ENCODE data around the gene CHST11.
"Not testable (repeated sequence)": the region's sequence is repeated elsewhere in the genome, so short reads cannot be mapped to it uniquely, and the experiment has no call there.

The CHST11 gene

DNA sequence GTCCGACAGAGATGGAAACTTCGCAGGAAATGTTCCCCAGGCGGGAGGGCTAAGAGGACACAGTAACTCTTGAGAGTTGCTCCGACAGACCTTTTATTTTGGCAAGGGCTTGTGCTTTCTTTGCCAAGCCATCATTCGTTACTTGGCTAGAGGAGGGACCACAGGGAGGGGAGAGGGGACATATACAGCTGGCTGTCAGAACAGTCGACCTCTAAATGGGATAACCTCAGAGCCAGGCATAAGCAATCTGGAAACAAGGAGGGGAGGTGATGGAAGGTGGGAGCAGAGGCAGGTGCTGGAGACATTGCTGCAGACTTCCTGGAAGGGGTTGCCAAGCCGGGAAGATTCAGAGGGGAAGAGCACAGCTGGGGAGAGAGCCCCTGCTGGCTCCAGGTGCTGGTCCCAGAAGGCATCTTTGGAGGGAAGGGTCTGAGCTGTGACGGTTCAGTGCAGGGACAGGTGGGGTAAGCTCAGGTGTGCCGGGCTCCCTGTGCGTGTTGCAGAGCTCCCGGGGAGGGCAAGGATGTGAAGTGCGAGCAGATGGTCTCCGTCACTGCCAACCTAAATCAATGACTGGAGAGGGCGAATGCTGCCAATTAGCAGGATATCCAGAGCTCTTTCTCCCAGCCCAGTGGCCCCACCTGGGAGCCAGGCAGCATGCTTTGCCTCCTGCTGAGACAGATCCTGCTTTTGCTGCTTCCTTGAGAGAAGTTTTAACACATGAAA is 50.1 kb downstream of the CHST11 start:
- no peak for DNase-seq

DNA sequence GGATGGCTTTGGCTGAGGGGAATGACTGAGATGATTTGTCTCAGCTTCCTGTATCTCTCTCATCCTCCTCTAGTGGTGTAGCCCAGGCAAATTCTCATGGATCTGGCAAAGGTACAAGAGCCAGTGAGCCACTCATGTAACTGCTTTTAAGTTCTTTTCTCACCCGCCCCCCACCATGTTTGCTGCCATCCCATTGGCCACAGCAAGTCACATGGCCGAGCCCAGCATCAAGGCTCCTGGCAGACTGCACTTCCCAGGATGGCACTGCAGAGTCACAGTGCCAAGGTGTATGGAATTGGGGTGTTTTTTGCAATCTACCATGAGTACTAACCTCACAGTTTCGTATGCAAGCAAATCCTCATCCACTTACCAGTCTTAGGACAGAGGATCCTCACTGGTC is 50.9 kb downstream of the CHST11 start:
- DNase-seq = no peak

DNA sequence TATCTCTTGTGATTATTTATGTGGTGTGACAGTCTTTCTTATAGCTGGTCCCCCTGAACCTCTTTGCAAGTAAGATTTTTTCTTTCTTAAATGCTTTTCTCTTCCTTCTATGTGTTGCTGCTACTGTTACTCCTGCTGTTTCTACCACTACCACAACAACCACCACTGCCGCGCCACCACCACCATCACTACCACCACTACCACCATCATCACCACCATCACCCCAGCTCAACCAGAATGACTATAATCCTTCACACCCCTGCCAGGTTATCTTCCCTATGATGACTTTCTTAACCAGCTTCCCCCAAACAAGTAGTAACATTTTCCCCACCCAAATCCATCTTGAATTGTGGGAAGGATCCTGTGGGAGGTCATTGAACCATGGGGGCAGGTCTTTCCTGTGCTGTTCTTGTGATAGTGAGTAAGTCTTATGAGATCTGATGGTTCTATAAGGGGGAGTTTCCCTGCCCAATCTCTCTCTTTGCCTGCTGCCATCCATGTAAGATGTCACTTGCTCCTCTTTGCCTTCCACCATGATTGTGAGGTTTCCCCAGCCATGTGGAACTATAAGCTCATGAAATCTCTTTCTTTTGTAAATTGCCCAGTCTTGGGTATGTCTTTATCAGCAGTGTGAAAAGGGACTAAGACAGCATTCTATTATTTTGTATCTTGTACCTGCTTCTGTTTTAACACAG is 52.2 kb downstream of the CHST11 start:
- DNase-seq = no peak

DNA sequence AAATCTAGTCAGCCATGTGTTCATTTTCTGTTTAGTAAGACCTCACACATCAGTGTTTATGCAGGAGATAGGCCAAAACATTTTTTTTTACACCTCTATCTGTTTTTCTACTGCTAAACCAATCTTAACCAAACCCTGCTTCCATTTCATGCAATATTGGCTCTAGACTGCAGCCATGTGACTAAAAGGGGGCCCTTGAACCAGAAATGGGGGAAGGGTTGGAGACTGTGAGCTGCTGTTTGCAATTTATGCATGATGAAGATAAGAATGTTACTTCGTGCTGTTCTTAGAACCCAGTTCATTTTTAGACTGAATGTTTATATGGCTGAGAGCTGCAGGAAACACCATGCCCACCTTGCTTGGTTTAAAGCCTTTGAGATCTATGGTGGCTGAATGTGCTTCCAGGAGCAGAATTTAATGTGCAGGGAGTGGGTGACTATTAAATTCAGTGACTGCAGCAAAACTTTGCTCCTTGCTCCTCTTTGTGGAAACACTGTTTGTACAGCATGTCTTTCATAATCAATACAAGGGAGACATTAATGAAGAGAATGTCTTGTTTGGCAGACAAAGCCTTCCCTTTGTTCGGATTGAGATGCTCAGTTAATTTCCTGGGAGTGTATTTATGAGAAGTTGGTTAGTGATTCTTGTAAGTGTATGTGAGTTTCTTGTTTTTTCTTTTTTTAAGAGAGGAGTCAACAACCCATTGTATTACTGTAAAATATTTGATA is 53.6 kb downstream of the CHST11 start:
- no peak for DNase-seq

DNA sequence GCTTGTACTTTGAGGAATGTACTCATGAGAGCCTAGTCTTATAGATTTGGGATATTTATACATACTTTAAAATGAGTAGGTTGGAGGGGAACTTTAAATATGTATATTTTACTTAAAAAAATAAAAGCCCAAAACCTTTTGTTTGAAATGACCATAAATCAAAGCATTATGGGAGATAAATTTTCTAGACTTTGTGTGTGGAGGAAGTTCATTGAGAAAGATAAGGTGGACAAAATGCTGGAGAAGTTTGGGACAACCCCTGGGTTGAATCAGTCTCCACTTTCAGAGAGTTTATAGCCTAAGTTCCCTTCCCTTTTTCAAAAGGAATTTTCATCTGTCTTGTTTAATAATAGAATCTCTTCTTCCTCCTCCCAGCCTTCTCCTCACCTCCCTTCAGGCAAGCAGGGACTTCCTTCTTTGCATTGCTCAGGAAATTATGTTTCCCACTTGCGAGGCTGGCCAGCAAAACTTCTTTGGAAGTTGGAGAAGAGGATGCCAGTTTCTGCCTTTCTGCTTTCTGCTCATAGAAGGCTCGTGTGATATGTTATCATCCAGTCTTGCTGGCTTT is 54.2 kb downstream of the CHST11 start:
- DNase-seq = no peak

DNA sequence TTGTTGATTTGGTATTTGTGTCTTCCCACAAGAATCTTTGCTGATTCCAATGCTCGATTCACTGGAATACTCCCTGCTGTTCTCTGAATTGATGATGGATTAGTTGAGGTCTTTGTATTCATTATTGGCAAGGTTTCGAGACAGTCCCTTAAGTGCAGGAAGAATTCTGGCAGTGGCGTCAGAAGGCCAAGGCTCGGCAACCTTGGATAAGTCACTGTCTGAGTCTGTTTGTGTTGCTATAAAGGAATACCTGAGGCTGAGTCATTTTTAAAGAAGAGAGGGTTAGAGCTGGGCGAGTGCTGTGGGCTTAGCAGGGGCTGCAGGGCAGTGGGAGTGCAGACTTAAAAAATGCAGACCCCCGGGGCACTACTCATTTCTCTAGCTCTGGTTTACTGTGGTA is 56.9 kb downstream of the CHST11 start:
- DNase-seq = no peak

DNA sequence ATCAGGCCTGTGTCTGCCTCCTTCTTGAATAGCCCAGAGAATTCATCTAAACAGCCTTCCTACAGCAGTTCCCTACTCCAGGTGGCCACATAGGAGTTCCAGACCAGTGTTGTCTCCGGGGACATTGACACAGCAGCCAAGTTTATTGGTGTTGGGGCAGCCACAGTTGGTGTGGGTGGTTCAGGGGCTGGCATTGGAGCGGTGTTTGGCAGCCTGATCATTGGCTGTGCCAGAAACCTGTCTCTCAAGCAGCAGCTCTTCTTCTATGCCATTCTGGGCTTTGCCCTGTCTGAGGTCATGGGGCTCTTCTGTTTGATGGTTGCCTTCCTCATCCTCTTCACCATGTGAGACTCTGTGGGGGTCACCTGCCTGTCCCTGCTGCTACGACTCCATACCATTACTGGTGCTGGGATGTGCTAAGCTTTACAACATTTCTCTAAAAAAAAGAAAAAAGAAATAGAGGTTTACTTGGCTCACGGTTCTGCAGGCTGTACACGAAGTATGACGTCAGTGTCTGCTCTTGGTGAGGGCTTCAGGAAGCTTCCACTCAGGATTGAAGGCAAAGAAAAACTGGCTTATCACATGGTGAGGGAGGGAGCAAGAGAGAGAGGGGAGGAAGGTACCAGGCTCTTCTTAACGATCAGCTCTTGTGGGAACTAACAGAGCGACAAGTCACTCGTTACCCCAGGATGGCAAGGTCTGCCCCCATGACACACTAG is 57.5 kb downstream of the CHST11 start:
- DNase-seq = no peak

DNA sequence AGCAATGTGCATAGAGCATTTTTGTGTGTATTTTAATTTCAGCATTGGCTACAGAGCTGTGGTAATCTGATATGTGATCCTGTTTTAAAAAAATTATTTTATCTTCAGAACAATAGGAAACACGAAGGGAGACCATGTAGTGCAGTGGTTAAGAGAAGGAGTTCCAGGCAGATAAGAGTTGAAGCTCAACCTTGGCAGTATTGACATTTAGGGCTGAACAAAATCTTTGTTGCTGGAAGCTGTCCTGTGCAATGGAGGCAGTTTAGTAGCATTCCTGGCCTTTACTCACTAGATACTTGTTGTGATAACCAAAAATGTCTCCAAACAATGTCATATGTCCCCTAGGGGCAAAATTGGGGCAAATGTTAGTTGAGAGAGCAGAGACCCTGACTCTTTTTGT is 59.2 kb downstream of the CHST11 start:
- no peak for DNase-seq

DNA sequence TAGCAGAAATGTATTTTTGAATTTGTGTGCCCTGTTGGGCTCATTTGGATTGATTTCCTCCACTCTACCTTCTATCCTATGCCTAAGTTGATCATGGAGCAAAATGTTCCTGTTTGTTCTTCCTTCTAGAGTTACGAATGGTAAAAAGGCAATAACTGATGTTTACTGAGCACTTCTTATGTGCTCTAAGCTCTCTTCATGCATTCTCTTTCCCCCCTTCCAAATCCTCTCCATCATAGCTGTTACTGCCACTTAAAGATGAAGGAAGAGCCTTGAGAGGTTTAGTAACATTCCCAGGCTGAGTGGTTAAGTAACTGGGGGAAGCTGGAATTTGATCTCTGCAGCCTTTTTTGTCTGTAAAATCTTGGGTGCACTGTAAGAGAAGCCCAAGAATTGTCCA is 60.1 kb downstream of the CHST11 start:
- DNase-seq = no peak

DNA sequence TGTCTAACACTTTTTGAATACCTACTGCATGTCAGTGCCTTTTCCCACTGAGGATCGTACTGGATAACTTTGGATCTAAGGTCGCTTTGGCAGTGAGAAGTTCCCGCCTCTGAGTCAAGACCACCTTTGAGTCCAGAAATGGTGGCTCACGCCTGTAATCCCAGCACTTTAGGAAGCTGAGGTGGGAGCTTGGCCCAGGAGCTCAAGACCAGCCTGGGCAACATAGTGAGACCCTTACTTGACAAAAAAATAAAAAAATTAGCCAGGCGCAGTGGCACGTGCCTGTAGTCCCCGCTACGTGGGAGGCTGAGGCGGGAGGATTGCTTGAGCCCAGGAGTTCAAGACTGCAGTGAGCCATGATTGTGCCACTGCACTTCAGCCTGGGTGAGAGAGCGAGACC is 61.1 kb downstream of the CHST11 start:
- DNase-seq = no peak

DNA sequence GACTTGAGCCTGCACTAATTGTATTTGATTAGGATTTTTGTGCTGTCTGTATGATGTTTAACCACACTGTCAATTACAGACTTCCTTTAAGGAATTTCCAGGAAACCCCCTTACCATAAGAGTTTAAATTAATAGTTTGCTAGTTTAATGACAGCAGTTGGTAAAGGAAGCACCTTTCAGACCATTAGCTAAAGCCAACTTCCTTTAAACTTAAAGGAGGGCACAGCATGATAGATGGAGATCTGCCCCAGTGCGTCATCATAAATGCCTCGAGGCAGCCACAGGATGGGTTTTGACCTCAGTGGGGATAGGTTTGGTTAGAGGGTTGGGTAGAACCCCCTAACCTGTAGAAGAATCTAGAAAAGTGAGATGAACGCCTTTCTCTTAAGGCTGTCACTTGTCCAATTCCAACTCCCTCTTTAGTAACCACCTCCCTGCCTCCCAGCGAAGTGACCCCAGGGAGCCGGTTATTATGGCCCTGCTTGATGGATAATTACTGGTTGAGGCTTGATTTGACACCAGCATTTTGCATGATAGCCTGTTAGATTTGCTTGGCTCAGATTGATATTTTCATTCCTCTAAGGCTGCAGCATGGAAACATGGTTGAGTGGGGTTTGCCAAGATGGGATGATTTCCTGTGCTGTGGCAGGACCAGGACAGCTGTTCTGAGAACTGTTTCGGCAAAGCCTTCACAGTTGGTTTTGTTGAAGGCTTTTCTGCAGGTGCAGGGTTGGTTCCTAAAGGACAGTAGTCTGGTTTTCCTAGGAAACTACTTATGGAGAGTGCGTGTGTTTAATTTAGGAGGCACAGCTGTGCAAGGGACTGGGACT is 62.7 kb downstream of the CHST11 start:
- DNase-seq = peak; percentile 46

DNA sequence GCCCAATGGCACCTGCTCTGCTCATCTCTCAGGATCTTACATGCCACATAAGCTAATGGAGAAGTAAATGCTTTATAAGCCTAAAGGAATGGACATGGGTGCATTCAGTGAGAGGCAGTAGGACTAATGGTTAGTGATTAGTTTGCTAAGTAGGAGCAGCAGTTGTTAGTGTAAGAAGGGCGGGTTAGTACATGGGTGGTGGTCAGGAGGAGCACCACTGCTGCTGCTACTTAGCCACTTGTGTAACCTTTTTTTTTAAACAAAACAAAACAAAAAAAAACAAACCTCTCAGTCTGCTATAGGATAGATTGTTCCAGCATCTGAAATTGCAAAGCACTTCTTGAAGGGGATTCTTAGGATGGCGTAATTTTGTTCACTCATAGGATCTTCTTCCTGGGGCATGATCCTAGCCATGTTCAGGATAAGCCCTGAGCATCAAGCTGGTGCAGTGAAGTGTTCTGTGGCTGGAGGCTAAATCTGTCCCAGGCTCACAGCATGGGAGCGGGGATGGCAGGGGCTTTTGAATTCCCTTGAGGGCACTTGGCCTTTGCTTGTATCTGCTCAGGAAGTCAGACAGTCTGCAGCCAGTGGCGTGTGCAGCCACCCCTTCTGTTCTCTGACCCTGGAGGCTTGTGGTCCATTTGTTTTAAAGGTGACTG is 63.6 kb downstream of the CHST11 start:
- DNase-seq = no peak

DNA sequence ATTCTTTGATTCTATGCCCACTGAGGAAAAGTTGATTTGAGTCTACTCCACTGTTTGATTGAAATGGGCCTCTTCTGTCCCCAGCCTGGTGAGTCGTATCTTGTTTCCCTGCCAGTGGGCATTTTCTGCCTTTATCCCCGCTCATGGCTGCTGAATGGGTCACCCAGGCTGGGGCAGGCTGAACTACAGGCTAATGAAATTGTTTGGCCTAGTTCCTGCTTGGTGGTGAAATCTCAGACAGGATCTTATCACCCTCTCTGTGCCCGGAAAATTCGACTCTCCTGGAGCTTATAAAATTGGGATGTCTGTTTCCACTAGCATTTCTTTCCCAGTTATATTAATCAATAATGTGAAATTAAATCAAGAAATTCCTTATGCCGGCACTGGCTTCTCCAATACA is 65.0 kb downstream of the CHST11 start:
- DNase-seq = no peak

DNA sequence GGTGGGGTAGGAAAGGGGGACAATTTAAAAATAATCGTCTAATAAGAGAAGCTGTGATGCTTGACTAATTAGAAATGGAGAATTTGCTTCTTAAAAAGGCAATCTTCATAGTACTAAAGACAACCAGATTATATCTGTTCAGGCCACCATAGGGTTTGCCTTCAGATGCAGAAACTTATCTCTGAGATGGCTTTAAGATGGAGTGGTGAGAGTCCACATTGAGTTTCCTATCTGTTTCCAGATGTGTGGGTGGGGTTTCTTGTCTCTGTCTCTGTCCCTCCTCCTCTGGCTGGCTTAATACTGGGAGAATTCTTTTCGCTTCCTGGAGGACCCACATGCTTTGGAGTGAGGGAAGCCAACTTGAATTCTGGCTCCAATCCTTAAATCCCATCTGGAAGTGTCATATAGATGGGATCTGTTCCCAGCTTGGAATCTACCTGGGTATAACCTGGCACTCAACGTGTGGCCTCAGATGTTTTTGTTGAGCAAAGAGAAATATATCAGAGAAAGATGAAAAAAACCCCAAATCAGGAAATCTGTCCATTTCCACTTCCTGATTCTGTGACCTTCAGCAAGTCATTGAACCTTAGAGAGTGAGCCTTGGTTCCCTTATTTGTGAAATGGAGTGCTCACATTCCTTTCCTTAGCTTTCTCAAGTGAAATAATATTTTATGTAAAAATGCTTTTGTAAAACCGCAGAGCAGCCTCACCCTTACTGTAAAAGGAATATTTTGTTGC is 66.4 kb downstream of the CHST11 start:
- DNase-seq = peak; percentile 43

DNA sequence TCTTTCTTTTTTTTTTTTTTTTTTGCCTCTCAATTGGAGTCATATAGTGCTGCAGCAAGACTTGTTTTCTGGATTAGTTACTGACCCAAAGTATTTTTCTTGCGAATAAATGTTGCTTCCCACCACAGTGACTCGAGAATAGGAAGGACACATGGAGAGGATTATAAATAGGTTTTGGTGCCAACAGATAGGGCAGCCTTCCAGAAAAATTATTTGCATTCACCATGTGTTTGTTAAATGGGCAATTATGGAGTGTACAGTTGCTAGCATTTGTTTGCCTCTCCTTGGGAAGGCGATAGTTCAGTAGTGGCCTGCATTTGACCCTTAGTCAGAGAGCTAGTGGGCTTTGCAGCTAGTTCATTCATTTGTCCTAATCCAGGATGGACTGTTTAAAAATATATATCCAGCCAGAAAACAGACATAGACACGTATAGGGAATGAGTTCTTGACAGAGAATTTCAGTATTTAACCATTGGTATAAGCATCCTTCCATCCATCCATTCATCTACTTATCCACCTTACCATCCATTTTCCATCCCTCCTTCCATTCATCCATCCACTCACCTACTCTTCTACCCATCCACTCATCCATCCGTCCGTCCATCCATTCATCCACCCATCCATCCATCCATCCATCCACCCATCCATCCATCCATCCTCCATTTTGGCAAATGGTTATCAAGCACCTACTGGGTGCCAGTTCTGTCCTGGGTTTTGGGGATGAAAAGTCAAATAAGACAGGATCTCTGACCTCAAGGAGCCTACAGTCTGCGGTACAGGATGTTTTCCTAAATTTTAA is 67.5 kb downstream of the CHST11 start:
- no peak for DNase-seq

DNA sequence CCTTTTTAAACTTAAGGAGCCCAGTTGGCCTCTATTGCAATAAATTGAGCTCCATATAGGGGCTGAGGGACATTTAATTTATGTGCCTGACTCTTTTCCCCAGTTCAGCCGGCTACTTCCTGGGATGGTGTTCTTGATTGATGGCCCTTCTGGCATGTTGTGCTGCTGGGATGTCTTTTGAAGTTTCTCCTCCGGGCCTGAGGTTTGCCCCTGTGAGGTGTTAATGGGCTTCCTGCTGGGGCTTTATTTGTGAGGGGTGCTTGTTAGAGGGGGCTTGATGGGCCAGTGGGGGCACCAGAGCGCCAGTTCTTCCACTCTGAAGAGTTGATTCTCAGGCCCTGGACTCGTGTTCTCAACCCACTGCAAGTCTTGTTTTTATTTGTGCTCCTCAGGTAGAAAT is 69.6 kb downstream of the CHST11 start:
- DNase-seq = no peak

DNA sequence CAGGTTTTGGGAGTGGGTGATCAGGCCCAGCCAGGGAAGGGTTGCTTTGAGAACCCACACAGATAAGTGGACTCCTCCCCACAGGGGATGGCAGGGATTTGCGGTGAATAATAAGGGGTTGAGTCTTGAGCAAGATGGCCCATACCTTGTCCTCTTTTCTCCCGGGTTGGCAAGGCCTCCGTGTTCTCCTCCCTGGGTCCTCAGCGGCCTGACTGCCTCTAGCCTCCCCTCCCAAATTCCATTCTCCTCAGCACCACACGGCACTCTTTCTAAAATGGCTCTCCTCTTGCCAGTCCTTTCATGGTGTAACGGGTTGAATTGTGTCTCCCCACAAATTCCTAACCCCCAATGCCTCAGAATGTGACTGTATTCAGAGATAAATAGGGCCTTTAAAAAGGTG is 70.0 kb downstream of the CHST11 start:
- no peak for DNase-seq

DNA sequence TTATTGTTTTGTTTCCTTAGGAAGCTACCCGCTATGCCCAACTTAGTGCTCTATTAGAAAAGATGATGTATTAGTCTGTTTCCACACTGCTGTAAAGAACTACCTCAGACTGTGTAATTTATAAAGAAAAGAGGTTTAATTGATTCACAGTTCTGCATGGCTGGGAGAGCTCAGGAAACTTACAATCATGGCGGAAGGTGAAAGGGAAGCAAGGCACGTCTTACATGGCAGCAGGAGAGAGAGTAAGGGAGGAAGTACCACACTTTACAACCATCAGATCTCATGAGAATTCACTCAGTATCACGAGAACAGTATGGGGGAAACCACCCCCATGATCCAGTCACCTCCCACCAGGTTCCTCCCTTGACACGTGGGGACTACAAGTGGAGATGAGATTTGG is 70.9 kb downstream of the CHST11 start:
- not testable (repeated sequence) for DNase-seq

DNA sequence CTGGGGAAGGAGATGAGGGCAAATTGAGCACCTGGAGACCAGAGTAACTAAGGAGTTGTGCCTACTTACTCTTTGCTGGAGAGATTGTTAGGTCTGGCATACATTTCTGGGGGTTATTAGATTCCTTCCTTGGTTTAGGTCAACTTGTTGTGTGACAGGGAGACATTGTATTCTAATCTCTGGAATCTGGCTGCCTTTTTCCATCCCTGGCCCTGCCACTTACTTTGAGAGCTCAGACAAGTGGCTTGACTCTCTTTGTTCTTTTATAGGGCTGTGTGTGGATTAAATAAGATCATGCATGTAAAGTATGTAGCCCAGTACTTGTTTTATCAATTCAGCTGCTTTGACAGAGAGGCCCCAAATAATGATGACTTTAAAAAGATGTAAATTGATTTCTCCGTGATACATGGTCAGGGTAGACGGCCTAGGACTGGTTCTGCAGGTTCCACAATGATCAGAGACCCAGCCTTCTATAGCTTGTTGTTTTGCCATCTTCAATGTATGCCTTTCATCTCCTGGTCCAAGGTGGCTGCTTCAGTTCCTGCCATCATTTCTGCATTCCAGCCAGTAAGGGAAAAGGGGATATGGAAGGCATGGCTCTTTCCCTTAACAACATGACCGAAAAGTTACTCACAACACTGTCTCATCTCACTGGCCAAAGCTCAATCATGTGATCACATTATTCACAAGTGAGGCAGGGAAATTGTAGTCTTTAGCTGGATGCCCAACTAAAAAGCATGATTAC is 72.6 kb downstream of the CHST11 start:
- DNase-seq = no peak

Measured in GF-D8 (cell line).